PC-3 (cell line): ENCODE results near the gene PACSIN1. TPM values are rescaled to one million over a fixed set of nuclear protein-coding genes. Genes with fewer than 3 reads are reported as not detected.
A peak's percentile ranks its signal among the peaks of the same experiment; 100 is the strongest.

Experiments used
- ATAC-seq: fragments of 200-7000 bp; cut with Tn5 transposase; 2 replicates; pipeline ENCODE4 v1.9.1; 2020; ENCODE audit warnings: mild to moderate bottlenecking, moderate library complexity
- BruUV-seq: library from RNA; stranded (reverse); fragments of 400-500 nt; replicated peaks from 2 replicates; lab custom pipeline; 2021; lab: Mats Ljungman, UMichigan
- CTCF ChIA-PET: fragments of 300-600 bp; sonication (Branson Sonifier 250); formaldehyde crosslinking; loops from one replicate; lab custom pipeline; 2022; ENCODE audit warnings: antibody characterized with exemption; lab: Charles Lee
- POLR2A ChIA-PET: fragments of 300-600 bp; sonication (Branson Sonifier 250); formaldehyde crosslinking; loops from one replicate; lab custom pipeline; 2022; ENCODE audit warnings: antibody characterized with exemption; ENCODE audit not compliant: unreplicated experiment; lab: Charles Lee
- DNase-seq: peaks from one replicate; pipeline ENCODE4 v3.0.0-alpha.2; 2015
- H2AFZ ChIP-seq: fragments of 300-600 bp; sonication (generic); 2 replicates; pipeline ENCODE4 v1.6.0; 2016; ENCODE audit warnings: antibody characterized with exemption, low read length
- H3F3A ChIP-seq: fragments of 300-600 bp; sonication (generic); one replicate; pipeline ENCODE4 v1.6.0; 2017; ENCODE audit warnings: antibody characterized with exemption, low read length, control low read depth, mild to moderate bottlenecking; ENCODE audit not compliant: unreplicated experiment
- H3K27ac ChIP-seq: fragments of 300-600 bp; sonication (generic); 2 replicates; pipeline ENCODE4 v1.5.1; 2016; ENCODE audit warnings: mild to moderate bottlenecking, low read length
- H3K27me3 ChIP-seq: fragments of 300-600 bp; sonication (generic); 2 replicates; pipeline ENCODE4 v1.6.1; 2016; ENCODE audit warnings: low read length, mixed read lengths
- H3K36me3 ChIP-seq: fragments of 300-600 bp; sonication (generic); 2 replicates; pipeline ENCODE4 v1.6.1; 2016; ENCODE audit warnings: low read depth, mixed run types, low read length, mixed read lengths
- H3K4me1 ChIP-seq: fragments of 300-600 bp; sonication (generic); 2 replicates; pipeline ENCODE4 v1.5.1; 2016; ENCODE audit warnings: low read length; ENCODE audit not compliant: insufficient read depth
- H3K4me2 ChIP-seq: fragments of 300-600 bp; sonication (generic); 2 replicates; pipeline ENCODE4 v1.6.0; 2016; ENCODE audit warnings: low read length
- H3K4me3 ChIP-seq: fragments of 300-600 bp; sonication (generic); 2 replicates; pipeline ENCODE4 v1.5.1; 2016; ENCODE audit warnings: mild to moderate bottlenecking, low read length, mixed read lengths
- H3K79me2 ChIP-seq: fragments of 300-600 bp; sonication (generic); 2 replicates; pipeline ENCODE4 v1.6.1; 2017; ENCODE audit warnings: low read length, mixed read lengths
- H3K9ac ChIP-seq: fragments of 300-600 bp; sonication (generic); 2 replicates; pipeline ENCODE4 v1.6.0; 2016; ENCODE audit warnings: mild to moderate bottlenecking, low read length
- H3K9me2 ChIP-seq: fragments of 300-600 bp; sonication (generic); replicated peaks from 2 replicates; pipeline ENCODE4 v1.6.1; 2016; ENCODE audit warnings: mixed run types, low read length, mixed read lengths
- H3K9me3 ChIP-seq: fragments of 300-600 bp; sonication (generic); 2 replicates; pipeline ENCODE4 v1.6.1; 2016; ENCODE audit warnings: low read length, mixed read lengths
- H4K20me1 ChIP-seq: fragments of 300-600 bp; sonication (generic); 2 replicates; pipeline ENCODE4 v1.6.1; 2016; ENCODE audit warnings: low read length, mixed read lengths
- CTCF ChIP-seq: fragments of 300-600 bp; sonication (generic); conservative IDR thresholded peaks from 2 replicates; pipeline ENCODE4 v1.5.1; 2017; ENCODE audit warnings: antibody characterized with exemption, low read depth, mild to moderate bottlenecking, low read length
- EZH2 ChIP-seq: fragments of 300-600 bp; sonication (generic); IDR thresholded peaks from one replicate; pipeline ENCODE4 v1.6.1; 2017; ENCODE audit warnings: antibody characterized with exemption, mild to moderate bottlenecking, low read length; ENCODE audit not compliant: unreplicated experiment
- EZH2phosphoT487 ChIP-seq: fragments of 300-600 bp; sonication (generic); IDR thresholded peaks from 2 replicates; pipeline ENCODE4 v1.6.1; 2018; ENCODE audit warnings: mild to moderate bottlenecking, antibody characterized with exemption, low read length, borderline replicate concordance
- intact Hi-C: fragments of 100-400 bp; cut with micrococcal nuclease; formaldehyde crosslinking; loops from 2 replicates; pipeline ENCODE4 v1.9.0; 2023
- total RNA-seq: library from RNA; depleted of rRNA; stranded (reverse); fragments of >200 nt; gene quantifications from 2 replicates; pipeline ENCODE4 v1.2.3, GENCODE V29; 2014

Gene PACSIN1
- total RNA-seq, 1 experiment from 2014 or later = 2.3 TPM

- Histone ChIP-seq H3K4me2 (no peak overlapping the region), H3K36me3 (no peaks in the 10 kb centered on the region), H3K27ac (no peak overlapping the region), H3K27me3 (no peaks in the 10 kb centered on the region), H3K9ac (no peak overlapping the region), H3K79me2 (no peaks in the 10 kb centered on the region), H2AFZ (no peak overlapping the region), H4K20me1 (no peaks in the 10 kb centered on the region), H3K9me2 (no peaks in the 10 kb centered on the region), H3F3A (no peaks in the 10 kb centered on the region), H3K4me3 (no peak overlapping the region), H3K9me3 (no peaks in the 10 kb centered on the region; the same call in 1 of the 2 replicates), H3K4me1 (no peaks in the 10 kb centered on the region)
- DNase-seq (no peak), ATAC-seq (no peak)
- CTCF ChIA-PET = no interaction called here
- POLR2A ChIA-PET = no interaction called here
- TF ChIP-seq EZH2 (no peak), CTCF (no peak), EZH2phosphoT487 (no peak)
- no TSS peak for BruUV-seq
- intact Hi-C loops = no loop called here
These were observed 31.5 kb downstream of the PACSIN1 start for GRCh38 chr6:34497411-34497810.

GRCh38 chr6:34506718-34507117 lies 40.8 kb downstream of the PACSIN1 start:
- ChIA-PET CTCF (no interaction called here), POLR2A (no interaction called here)
- Histone ChIP-seq H3K36me3 (no peaks in the 10 kb centered on the region), H3F3A (no peaks in the 10 kb centered on the region), H3K27ac (no peak overlapping the region), H3K9ac (no peak overlapping the region), H3K79me2 (no peaks in the 10 kb centered on the region), H3K4me3 (no peak overlapping the region), H3K9me2 (no peaks in the 10 kb centered on the region), H3K4me2 (no peak overlapping the region), H3K4me1 (no peaks in the 10 kb centered on the region), H3K9me3 (no peaks in the 10 kb centered on the region), H4K20me1 (no peaks in the 10 kb centered on the region), H2AFZ (no peak overlapping the region), H3K27me3 (no peaks in the 10 kb centered on the region)
- BruUV-seq = no TSS peak
- ATAC-seq = no peak
- TF ChIP-seq EZH2phosphoT487 (no peak), EZH2 (no peak), CTCF (no peak)
- DNase-seq = no peak
- intact Hi-C loops = no loop called here

- no peak overlapping the region for H3K27ac ChIP-seq
- H3K9me3 ChIP-seq = no peaks in the 10 kb centered on the region
- H3K9me2 ChIP-seq = no peaks in the 10 kb centered on the region
- DNase-seq = no peak
- H3K4me1 ChIP-seq = no peaks in the 10 kb centered on the region
- no peaks in the 10 kb centered on the region for H3F3A ChIP-seq
- intact Hi-C loops = no loop called here
- no TSS peak for BruUV-seq
- no peak for ATAC-seq
- H3K9ac ChIP-seq = no peak overlapping the region
- no peaks in the 10 kb centered on the region for H4K20me1 ChIP-seq
- no peaks in the 10 kb centered on the region for H3K79me2 ChIP-seq
- H3K27me3 ChIP-seq = no peaks in the 10 kb centered on the region
- TF ChIP-seq EZH2phosphoT487 (no peak), CTCF (0 out of 2 replicates have a peak, but pooled peaks have one; percentile 20)
- H3K4me2 ChIP-seq = no peak overlapping the region
- no peaks in the 10 kb centered on the region for H3K36me3 ChIP-seq
- ChIA-PET CTCF (no interaction called here), POLR2A (interaction anchor here (0.5 kb wide), 1 partner anchor 1144 kb away, joined by 3 read pairs; no protein-coding TSS in a partner anchor)
- H2AFZ ChIP-seq = no peak overlapping the region
- no peak overlapping the region for H3K4me3 ChIP-seq
These were observed 42.5 kb downstream of the PACSIN1 start for GRCh38 chr6:34508425-34508824.
